SU-DHL-6 (cell line): ENCODE results near the gene LPCAT2.

Source experiments
- CTCF ChIP-seq: fragments of 200-600 bp; sonication (generic); IDR thresholded peaks from one replicate; pipeline ENCODE4 v1.5.1; 2017; ENCODE audit warnings: antibody characterized with exemption, mild to moderate bottlenecking, low read length, moderate library complexity; ENCODE audit not compliant: insufficient read depth, poor library complexity, severe bottlenecking
- EZH2phosphoT487 ChIP-seq: fragments of 200-600 bp; sonication (generic), shearing (Covaris generic); conservative IDR thresholded peaks from 2 replicates; pipeline ENCODE4 v1.6.1; 2018; ENCODE audit warnings: mild to moderate bottlenecking, antibody characterized with exemption, low read length, moderate library complexity, mixed read lengths

- TF ChIP-seq CTCF, result no peak
- no peak for TF ChIP-seq EZH2phosphoT487
These were observed 18.6 kb upstream of the LPCAT2 start for GRCh38 chr16:55490301-55490700.
